ENCODE measurements around the gene ANKH. TPM values are rescaled to one million over a fixed set of nuclear protein-coding genes. Genes with fewer than 3 reads are reported as not detected.

The ANKH gene
- polyA plus RNA-seq, 1 donor from 2014 or later: 9.9 TPM

DNA sequence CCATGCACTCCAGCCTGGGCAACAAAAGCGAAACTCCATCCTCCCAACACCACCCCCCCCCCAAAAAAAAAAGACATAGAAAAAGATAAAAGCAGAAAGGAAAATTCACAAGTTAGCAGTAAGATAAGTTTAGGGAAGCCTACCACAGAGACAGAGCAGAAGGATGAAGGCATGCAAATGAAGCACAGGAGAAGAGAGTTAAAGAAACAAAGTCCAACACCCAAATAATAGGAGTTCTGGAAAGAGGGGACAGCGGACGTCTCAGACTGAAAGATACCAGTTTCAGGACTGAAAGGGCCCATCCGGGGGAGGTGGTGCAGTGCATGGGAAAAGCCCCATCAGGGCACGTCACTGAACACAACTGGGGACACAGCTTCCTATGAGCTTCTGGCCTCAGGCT is 152.8 kb downstream of the ANKH start:
- no peaks in the 10 kb centered on the region for H3F3A ChIP-seq (ENCODE audit: insufficient read depth, low read length, poor library complexity, severe bottlenecking)
- TF ChIP-seq MXI1 (conservative IDR thresholded peaks at IDR 0.05; ENCODE audit: poor library complexity, severe bottlenecking) (no peak), EZH2 (IDR thresholded peaks at IDR 0.05; ENCODE audit: borderline replicate concordance, insufficient read depth, low read length, poor library complexity, severe bottlenecking) (no peak), SMC3 (conservative IDR thresholded peaks at IDR 0.05; ENCODE audit: poor library complexity) (no peak), RAD21 (conservative IDR thresholded peaks at IDR 0.05) (no peak), POLR2AphosphoS5 (IDR thresholded peaks at IDR 0.05) (no peak), TAF1 (IDR thresholded peaks at IDR 0.05; ENCODE audit: low read depth) (no peak), EP300 (conservative IDR thresholded peaks at IDR 0.05; ENCODE audit: poor library complexity, severe bottlenecking) (no peak)
- TF ChIP-seq, protein P1, sequence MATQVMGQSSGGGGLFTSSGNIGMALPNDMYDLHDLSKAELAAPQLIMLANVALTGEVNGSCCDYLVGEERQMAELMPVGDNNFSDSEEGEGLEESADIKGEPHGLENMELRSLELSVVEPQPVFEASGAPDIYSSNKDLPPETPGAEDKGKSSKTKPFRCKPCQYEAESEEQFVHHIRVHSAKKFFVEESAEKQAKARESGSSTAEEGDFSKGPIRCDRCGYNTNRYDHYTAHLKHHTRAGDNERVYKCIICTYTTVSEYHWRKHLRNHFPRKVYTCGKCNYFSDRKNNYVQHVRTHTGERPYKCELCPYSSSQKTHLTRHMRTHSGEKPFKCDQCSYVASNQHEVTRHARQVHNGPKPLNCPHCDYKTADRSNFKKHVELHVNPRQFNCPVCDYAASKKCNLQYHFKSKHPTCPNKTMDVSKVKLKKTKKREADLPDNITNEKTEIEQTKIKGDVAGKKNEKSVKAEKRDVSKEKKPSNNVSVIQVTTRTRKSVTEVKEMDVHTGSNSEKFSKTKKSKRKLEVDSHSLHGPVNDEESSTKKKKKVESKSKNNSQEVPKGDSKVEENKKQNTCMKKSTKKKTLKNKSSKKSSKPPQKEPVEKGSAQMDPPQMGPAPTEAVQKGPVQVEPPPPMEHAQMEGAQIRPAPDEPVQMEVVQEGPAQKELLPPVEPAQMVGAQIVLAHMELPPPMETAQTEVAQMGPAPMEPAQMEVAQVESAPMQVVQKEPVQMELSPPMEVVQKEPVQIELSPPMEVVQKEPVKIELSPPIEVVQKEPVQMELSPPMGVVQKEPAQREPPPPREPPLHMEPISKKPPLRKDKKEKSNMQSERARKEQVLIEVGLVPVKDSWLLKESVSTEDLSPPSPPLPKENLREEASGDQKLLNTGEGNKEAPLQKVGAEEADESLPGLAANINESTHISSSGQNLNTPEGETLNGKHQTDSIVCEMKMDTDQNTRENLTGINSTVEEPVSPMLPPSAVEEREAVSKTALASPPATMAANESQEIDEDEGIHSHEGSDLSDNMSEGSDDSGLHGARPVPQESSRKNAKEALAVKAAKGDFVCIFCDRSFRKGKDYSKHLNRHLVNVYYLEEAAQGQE (IDR thresholded peaks at IDR 0.05; ENCODE audit: borderline replicate concordance): no peak
- TF ChIP-seq, protein P2, sequence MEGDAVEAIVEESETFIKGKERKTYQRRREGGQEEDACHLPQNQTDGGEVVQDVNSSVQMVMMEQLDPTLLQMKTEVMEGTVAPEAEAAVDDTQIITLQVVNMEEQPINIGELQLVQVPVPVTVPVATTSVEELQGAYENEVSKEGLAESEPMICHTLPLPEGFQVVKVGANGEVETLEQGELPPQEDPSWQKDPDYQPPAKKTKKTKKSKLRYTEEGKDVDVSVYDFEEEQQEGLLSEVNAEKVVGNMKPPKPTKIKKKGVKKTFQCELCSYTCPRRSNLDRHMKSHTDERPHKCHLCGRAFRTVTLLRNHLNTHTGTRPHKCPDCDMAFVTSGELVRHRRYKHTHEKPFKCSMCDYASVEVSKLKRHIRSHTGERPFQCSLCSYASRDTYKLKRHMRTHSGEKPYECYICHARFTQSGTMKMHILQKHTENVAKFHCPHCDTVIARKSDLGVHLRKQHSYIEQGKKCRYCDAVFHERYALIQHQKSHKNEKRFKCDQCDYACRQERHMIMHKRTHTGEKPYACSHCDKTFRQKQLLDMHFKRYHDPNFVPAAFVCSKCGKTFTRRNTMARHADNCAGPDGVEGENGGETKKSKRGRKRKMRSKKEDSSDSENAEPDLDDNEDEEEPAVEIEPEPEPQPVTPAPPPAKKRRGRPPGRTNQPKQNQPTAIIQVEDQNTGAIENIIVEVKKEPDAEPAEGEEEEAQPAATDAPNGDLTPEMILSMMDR (IDR thresholded peaks at IDR 0.05; ENCODE audit: poor library complexity, severe bottlenecking): no peak
- no peaks in the 10 kb centered on the region for H3K9me2 ChIP-seq (ENCODE audit: insufficient read depth, low read length)
- H3K27ac ChIP-seq (ENCODE audit: low read length): no peak overlapping the region
- no peak overlapping the region for H3K4me2 ChIP-seq (ENCODE audit: low read length)
- H3K9ac ChIP-seq (ENCODE audit: low read length): no peak overlapping the region
- H4K20me1 ChIP-seq (ENCODE audit: insufficient read depth): no peaks in the 10 kb centered on the region
- no peaks in the 10 kb centered on the region for H3K9me3 ChIP-seq (ENCODE audit: low read length)
- H3K36me3 ChIP-seq (ENCODE audit: insufficient read depth, low read length): no peaks in the 10 kb centered on the region
- no peak overlapping the region for H3K4me3 ChIP-seq (ENCODE audit: low read length)
- H3K27me3 ChIP-seq (ENCODE audit: insufficient read depth, low read depth, low read length): no peaks in the 10 kb centered on the region
- H2AFZ ChIP-seq (ENCODE audit: low read depth, low read length): no peak overlapping the region
- H3K79me2 ChIP-seq (replicated peaks; ENCODE audit: insufficient read depth, low read length): no peaks in the 10 kb centered on the region

DNA sequence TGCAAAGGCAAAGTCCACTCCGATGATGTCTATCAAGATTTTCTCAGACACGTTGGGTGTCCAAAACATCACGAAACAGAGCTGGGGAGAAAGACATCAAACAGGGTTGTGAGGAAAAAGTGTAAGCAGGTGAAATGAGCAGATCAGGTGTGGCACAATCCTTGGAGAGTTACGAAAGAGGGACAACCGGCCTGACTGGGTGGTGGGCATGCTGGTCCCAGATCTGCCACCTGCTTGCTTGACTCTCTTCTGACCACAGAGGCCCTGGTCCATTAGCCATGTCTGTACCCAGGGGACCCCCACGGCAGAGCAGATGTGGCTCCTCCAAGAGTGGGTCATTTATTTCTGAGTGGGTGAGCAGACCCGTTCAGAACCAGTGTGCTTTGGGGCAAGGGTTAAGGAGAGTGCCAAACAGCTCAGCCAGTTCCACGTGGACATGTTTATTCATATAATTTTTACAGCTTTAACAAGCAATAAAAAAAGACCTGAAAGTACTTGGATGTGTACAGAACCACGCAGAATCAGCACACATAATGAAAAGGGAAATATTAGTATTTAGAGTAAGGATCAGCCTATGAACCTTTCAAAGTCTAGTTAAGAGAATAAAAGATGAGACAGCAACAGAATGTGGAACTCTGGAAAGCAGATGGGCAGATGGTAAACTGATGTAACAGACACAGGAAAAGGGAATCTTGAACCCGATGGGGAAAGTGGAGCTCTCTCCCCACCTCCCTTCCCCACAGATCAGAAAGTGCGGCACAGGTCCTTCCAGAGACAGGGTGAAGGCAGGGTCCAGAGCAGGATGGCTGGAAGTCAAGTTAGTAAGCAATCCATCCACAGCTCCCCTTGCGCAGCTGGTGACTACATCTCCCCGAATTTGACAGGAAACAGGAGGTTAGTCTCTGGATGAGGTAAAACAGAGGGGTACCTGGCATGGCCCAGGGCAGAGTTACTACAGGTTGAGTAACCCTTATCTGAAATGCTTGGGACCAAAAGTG is 154.5 kb downstream of the ANKH start:
- Histone ChIP-seq H3K27ac (ENCODE audit: low read length) (no peak overlapping the region), H3K79me2 (replicated peaks; ENCODE audit: insufficient read depth, low read length) (no peaks in the 10 kb centered on the region), H3K9me2 (ENCODE audit: insufficient read depth, low read length) (no peaks in the 10 kb centered on the region), H3K27me3 (ENCODE audit: insufficient read depth, low read depth, low read length) (no peaks in the 10 kb centered on the region), H3K9me3 (ENCODE audit: low read length) (no peaks in the 10 kb centered on the region), H3K4me3 (ENCODE audit: low read length) (no peak overlapping the region), H3K9ac (ENCODE audit: low read length) (no peak overlapping the region), H3K4me2 (ENCODE audit: low read length) (no peak overlapping the region), H3K36me3 (ENCODE audit: insufficient read depth, low read length) (peaks cover 3% of the 10 kb centered on the region), H4K20me1 (ENCODE audit: insufficient read depth) (no peaks in the 10 kb centered on the region), H3F3A (ENCODE audit: insufficient read depth, low read length, poor library complexity, severe bottlenecking) (no peaks in the 10 kb centered on the region), H2AFZ (ENCODE audit: low read depth, low read length) (no peak overlapping the region)
- TF ChIP-seq, protein P2 (IDR thresholded peaks at IDR 0.05; ENCODE audit: poor library complexity, severe bottlenecking): no peak
- TF ChIP-seq RAD21 (conservative IDR thresholded peaks at IDR 0.05) (no peak), MXI1 (conservative IDR thresholded peaks at IDR 0.05; ENCODE audit: poor library complexity, severe bottlenecking) (no peak), EP300 (conservative IDR thresholded peaks at IDR 0.05; ENCODE audit: poor library complexity, severe bottlenecking) (no peak)

Data from neural cell (in vitro differentiated cells).